ENCODE measurements around the gene VPS37C. TPM values are rescaled to one million over a fixed set of nuclear protein-coding genes. Genes with fewer than 3 reads are reported as not detected.
A peak's percentile ranks its signal among the peaks of the same experiment; 100 is the strongest.

VPS37C gene
- total RNA-seq, 2 experiments from 2014 or later: 5.5 to 5.8 TPM

- no peak for DNase-seq
- H3K4me3 Mint-ChIP-seq: no peak overlapping the region
- ChIA-PET CTCF (interaction anchor here (0.7 to 1.4 kb wide), 2 partner anchors 9 to 13 kb away, joined by 3 to 4 read pairs; no protein-coding TSS in a partner anchor), POLR2A (no interaction called here)
- H3K27ac Mint-ChIP-seq: no peak overlapping the region
- H3K27me3 Mint-ChIP-seq: no peaks in the 10 kb centered on the region
- H3K9me3 Mint-ChIP-seq: no peaks in the 10 kb centered on the region
- peaks cover 86% of the 10 kb centered on the region for H3K36me3 Mint-ChIP-seq (ENCODE audit: low read depth)
- peaks cover 59% of the 10 kb centered on the region for H3K4me1 Mint-ChIP-seq
These were observed 39.3 kb downstream of the VPS37C start for GRCh38 chr11:61121917-61122316.

DNA sequence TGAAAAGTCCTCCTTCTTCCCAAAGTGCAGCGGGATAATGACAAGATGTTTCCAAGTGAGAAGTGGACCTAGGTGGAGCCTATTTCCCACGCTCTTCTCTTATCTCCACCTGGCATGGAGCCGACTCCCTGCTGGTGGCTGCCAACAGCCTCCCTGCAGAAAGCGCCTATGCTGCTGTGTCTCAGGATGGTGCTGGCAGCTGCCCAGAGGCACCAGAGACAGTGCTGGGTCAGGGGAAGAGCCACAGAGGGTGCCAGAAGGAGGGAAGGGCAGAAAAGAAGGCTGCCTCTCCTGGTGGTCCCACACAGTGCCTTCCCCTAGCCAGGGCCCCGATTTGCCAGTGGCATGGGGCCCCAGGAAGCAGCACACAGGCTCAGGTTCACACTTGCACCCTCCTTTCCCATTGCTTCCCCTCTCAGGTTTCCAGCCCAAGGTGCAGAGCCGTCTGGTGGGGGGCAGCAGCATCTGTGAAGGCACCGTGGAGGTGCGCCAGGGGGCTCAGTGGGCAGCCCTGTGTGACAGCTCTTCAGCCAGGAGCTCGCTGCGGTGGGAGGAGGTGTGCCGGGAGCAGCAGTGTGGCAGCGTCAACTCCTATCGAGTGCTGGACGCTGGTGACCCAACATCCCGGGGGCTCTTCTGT lies 39.9 kb downstream of the VPS37C start:
- ChIA-PET CTCF (interaction anchor here (0.7 to 0.9 kb wide), 2 partner anchors 10 to 13 kb away, joined by 3 read pairs; no protein-coding TSS in a partner anchor), POLR2A (no interaction called here)
- Mint-ChIP-seq H3K9me3 (no peaks in the 10 kb centered on the region), H3K4me3 (no peak overlapping the region), H3K36me3 (ENCODE audit: low read depth) (peaks cover 86% of the 10 kb centered on the region), H3K27ac (peak overlapping the region; percentile 87), H3K4me1 (peaks cover 63% of the 10 kb centered on the region), H3K27me3 (no peaks in the 10 kb centered on the region)
- DNase-seq: no peak

GRCh38 chr11:61120706-61121191 lies 40.5 kb downstream of the VPS37C start:
- POLR2A ChIA-PET: no interaction called here
- Mint-ChIP-seq H3K27ac (peak overlapping the region; percentile 87), H3K4me3 (peak overlapping the region; percentile 36), H3K9me3 (no peaks in the 10 kb centered on the region), H3K4me1 (peaks cover 64% of the 10 kb centered on the region), H3K27me3 (no peaks in the 10 kb centered on the region), H3K36me3 (ENCODE audit: low read depth) (peaks cover 86% of the 10 kb centered on the region)
- peak; percentile 78 for DNase-seq
- CTCF ChIA-PET: interaction anchor here (0.5 to 6.4 kb wide), 5 partner anchors 9 to 80 kb away, joined by 3 to 25 read pairs (median 3); no protein-coding TSS in a partner anchor

DNA sequence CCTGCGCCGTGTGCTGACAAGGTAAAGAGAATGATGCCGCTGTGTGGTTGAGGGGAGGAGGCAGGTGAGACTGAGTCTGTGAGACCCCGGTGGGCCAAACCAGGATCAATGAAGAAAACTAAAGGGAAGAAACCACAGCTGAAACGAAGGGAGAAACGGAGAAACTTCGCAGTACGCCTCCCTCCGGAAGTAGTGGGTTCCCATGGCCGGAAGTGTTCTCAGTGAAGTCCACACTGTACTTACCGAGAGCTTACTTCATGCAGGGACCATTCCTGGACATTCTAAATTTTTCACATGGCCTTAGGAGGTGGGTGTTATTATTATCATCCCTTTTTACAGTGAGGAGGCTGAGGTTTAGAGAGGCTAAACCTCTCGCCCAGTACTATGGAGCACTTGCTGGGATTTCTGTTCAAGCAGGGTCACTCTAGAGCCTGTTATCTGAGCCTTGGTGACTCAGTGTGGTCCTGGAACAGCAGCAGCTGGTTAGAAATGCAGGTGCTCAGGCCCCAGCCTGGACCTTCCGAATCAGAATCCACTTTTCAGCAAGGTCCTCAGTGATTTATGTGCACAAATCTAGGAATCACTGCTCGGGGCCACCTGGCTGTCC lies 41.0 kb downstream of the VPS37C start:
- no peaks in the 10 kb centered on the region for H3K27me3 Mint-ChIP-seq
- peaks cover 89% of the 10 kb centered on the region for H3K36me3 Mint-ChIP-seq (ENCODE audit: low read depth)
- peak overlapping the region; percentile 58 for H3K4me3 Mint-ChIP-seq
- peaks cover 69% of the 10 kb centered on the region for H3K4me1 Mint-ChIP-seq
- DNase-seq: no peak
- peak overlapping the region; percentile 87 for H3K27ac Mint-ChIP-seq
- CTCF ChIA-PET: interaction anchor here (0.5 to 6.4 kb wide), 6 partner anchors 9 to 79 kb away, joined by 3 to 25 read pairs (median 3); no protein-coding TSS in a partner anchor
- POLR2A ChIA-PET: no interaction called here
- no peaks in the 10 kb centered on the region for H3K9me3 Mint-ChIP-seq

DNA sequence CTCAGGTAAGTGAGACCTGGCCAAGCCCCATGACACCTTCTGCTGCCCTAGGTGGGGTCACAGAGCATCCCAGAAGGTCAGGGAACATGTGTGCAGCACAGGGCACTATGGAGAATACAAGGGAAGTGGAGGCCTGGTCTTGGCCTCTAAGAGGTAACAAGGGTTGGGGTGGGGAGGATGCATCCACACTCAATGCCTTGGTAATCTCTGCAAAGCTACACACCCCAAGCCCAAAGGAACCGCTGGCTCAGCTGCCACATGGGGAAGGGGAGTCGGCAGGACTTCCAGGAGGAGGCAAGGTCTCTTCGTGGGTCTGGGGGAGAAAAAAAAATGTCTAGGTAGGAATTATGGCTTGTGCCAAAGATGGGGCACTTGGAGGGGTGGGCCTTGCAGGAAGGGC lies 41.7 kb downstream of the VPS37C start:
- H3K36me3 Mint-ChIP-seq (ENCODE audit: low read depth): peaks cover 90% of the 10 kb centered on the region
- POLR2A ChIA-PET: no interaction called here
- no peaks in the 10 kb centered on the region for H3K9me3 Mint-ChIP-seq
- H3K4me3 Mint-ChIP-seq: peak overlapping the region; percentile 58
- no peak for DNase-seq
- peak overlapping the region; percentile 87 for H3K27ac Mint-ChIP-seq
- CTCF ChIA-PET: interaction anchor here (1.0 to 6.4 kb wide), 4 partner anchors 9 to 79 kb away, joined by 3 to 25 read pairs (median 4); no protein-coding TSS in a partner anchor
- H3K4me1 Mint-ChIP-seq: peaks cover 76% of the 10 kb centered on the region
- H3K27me3 Mint-ChIP-seq: no peaks in the 10 kb centered on the region

- no peak for DNase-seq
- peak overlapping the region; percentile 78 for H3K27ac Mint-ChIP-seq
- peaks cover 80% of the 10 kb centered on the region for H3K4me1 Mint-ChIP-seq
- H3K27me3 Mint-ChIP-seq: no peaks in the 10 kb centered on the region
- H3K36me3 Mint-ChIP-seq (ENCODE audit: low read depth): peaks cover 89% of the 10 kb centered on the region
- ChIA-PET CTCF (interaction anchor here (1.0 to 6.4 kb wide), 4 partner anchors 9 to 14 kb away, joined by 3 to 25 read pairs (median 4); no protein-coding TSS in a partner anchor), POLR2A (interaction anchor here (0.6 to 1.2 kb wide), 2 partner anchors 139 to 145 kb away, joined by 4 to 5 read pairs; no protein-coding TSS in a partner anchor)
- H3K4me3 Mint-ChIP-seq: no peak overlapping the region
- H3K9me3 Mint-ChIP-seq: no peaks in the 10 kb centered on the region
These were observed 42.2 kb downstream of the VPS37C start for GRCh38 chr11:61119055-61119454.

DNA sequence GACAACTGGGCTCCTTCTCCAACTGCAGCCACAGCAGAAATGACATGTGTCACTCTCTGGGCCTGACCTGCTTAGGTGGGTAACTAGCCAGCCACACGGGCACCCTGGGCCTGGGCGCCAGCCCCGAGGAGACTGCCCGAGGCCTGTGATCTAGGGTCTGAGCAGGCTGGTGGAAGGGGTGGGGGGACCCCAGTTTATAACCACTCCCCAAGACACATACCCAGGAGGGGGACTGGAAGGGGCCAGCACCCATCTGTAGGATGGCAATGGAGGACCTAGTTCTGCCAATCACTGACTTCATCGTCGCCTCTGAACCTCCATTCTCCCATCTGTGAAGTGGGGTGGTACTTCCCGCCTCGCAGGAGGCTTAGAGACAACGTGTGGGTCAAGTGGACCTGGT lies 42.8 kb downstream of the VPS37C start:
- peaks cover 84% of the 10 kb centered on the region for H3K4me1 Mint-ChIP-seq
- H3K4me3 Mint-ChIP-seq: no peak overlapping the region

DNA sequence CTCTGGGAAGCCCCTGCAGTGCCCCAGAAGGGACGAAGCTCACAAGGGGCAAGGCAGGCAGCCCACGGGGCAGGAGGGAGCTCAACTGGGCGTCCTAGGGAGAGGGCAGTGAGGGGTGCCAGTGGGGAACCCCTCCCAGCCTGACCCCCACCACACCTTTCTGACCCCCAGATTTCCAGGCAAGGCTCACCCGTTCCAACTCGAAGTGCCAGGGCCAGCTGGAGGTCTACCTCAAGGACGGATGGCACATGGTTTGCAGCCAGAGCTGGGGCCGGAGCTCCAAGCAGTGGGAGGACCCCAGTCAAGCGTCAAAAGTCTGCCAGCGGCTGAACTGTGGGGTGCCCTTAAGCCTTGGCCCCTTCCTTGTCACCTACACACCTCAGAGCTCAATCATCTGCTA lies 43.2 kb downstream of the VPS37C start:
- CTCF ChIA-PET: interaction anchor here (0.8 to 6.4 kb wide), 4 partner anchors 11 to 78 kb away, joined by 4 to 25 read pairs (median 4); no protein-coding TSS in a partner anchor
- peaks cover 85% of the 10 kb centered on the region for H3K4me1 Mint-ChIP-seq
- POLR2A ChIA-PET: interaction anchor here (1.2 kb wide), 1 partner anchor 144 kb away, joined by 4 read pairs; no protein-coding TSS in a partner anchor
- no peak overlapping the region for H3K4me3 Mint-ChIP-seq
- H3K27me3 Mint-ChIP-seq: no peaks in the 10 kb centered on the region
- H3K36me3 Mint-ChIP-seq (ENCODE audit: low read depth): peaks cover 88% of the 10 kb centered on the region
- no peaks in the 10 kb centered on the region for H3K9me3 Mint-ChIP-seq
- DNase-seq: no peak
- no peak overlapping the region for H3K27ac Mint-ChIP-seq

More for the DNA sequence above, 42.8 kb downstream of the VPS37C start:
- ChIA-PET POLR2A (interaction anchor here (0.6 to 1.2 kb wide), 2 partner anchors 138 to 144 kb away, joined by 4 to 5 read pairs; no protein-coding TSS in a partner anchor), CTCF (interaction anchor here (0.8 to 6.4 kb wide), 4 partner anchors 11 to 79 kb away, joined by 4 to 25 read pairs (median 4); no protein-coding TSS in a partner anchor)
- H3K36me3 Mint-ChIP-seq (ENCODE audit: low read depth): peaks cover 89% of the 10 kb centered on the region
- no peaks in the 10 kb centered on the region for H3K9me3 Mint-ChIP-seq
- DNase-seq: no peak
- H3K27me3 Mint-ChIP-seq: no peaks in the 10 kb centered on the region
- H3K27ac Mint-ChIP-seq: peak overlapping the region; percentile 78

DNA sequence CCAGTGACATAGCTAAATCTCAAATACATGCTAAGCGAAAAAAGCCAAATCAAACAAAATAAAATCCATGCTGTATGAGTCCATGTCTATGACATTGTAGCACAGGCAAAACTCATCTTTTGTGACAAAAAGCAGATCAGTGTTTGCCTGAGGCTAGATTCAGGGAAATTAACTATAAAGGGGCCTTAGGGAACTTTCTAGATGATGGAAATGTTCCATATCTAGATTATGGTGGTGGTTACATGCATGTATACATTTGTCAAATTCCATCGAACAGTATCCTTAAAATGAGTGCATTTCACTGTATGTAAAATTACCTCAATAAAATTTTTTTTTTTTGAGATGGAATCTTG lies 44.1 kb downstream of the VPS37C start:
- Mint-ChIP-seq H3K27ac (peak overlapping the region; percentile 78), H3K27me3 (no peaks in the 10 kb centered on the region), H3K36me3 (ENCODE audit: low read depth) (peaks cover 88% of the 10 kb centered on the region), H3K4me1 (peaks cover 87% of the 10 kb centered on the region), H3K9me3 (no peaks in the 10 kb centered on the region), H3K4me3 (no peak overlapping the region)
- no peak for DNase-seq
- POLR2A ChIA-PET: no interaction called here
- CTCF ChIA-PET: interaction anchor here (1.0 to 6.4 kb wide), 2 partner anchors 13 to 26 kb away, joined by 3 to 25 read pairs; no protein-coding TSS in a partner anchor

DNA sequence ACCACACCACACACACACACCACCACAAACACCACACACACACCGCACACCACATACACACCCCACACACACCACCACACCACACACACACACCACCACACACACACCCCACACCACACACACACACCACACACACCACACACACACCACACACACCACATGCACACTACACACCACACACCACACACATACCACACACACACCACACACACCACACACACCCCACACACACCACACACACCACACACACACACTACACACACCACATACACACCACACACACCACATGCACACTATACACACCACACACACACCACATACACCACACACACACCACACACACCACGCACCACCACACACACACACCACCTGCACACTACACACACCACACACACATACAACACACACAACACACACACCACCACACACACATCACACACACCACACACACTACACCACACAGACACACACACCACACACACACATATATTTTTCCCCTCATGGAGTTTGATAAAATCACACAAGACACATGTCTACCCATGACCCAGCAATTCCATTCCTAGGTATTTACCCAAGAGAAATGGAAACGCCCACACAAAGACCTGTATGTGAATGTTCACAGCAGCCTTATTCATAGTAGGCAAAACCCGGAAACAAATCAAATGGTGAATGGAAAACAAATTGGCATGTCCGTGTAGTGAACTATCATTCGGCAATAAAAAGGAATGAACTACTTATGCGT lies 44.6 kb downstream of the VPS37C start:
- peaks cover 89% of the 10 kb centered on the region for H3K36me3 Mint-ChIP-seq (ENCODE audit: low read depth)
- DNase-seq: no peak
- POLR2A ChIA-PET: no interaction called here
- CTCF ChIA-PET: interaction anchor here (0.9 to 6.4 kb wide), 5 partner anchors 10 to 70 kb away, joined by 3 to 25 read pairs (median 4); no protein-coding TSS in a partner anchor
- H3K27ac Mint-ChIP-seq: peak overlapping the region; percentile 78
- no peaks in the 10 kb centered on the region for H3K9me3 Mint-ChIP-seq
- peak overlapping the region; percentile 40 for H3K4me3 Mint-ChIP-seq
- peaks cover 88% of the 10 kb centered on the region for H3K4me1 Mint-ChIP-seq
- no peaks in the 10 kb centered on the region for H3K27me3 Mint-ChIP-seq

GRCh38 chr11:61115498-61116224 lies 45.6 kb downstream of the VPS37C start:
- POLR2A ChIA-PET: no interaction called here
- no peak for DNase-seq
- peak overlapping the region; percentile 3 for H3K27ac Mint-ChIP-seq
- no peak overlapping the region for H3K4me3 Mint-ChIP-seq
- CTCF ChIA-PET: interaction anchor here (0.9 to 6.4 kb wide), 6 partner anchors 9 to 146 kb away, joined by 3 to 25 read pairs (median 4); no protein-coding TSS in a partner anchor
- no peaks in the 10 kb centered on the region for H3K27me3 Mint-ChIP-seq
- peaks cover 91% of the 10 kb centered on the region for H3K4me1 Mint-ChIP-seq
- no peaks in the 10 kb centered on the region for H3K9me3 Mint-ChIP-seq
- peaks cover 88% of the 10 kb centered on the region for H3K36me3 Mint-ChIP-seq (ENCODE audit: low read depth)

DNA sequence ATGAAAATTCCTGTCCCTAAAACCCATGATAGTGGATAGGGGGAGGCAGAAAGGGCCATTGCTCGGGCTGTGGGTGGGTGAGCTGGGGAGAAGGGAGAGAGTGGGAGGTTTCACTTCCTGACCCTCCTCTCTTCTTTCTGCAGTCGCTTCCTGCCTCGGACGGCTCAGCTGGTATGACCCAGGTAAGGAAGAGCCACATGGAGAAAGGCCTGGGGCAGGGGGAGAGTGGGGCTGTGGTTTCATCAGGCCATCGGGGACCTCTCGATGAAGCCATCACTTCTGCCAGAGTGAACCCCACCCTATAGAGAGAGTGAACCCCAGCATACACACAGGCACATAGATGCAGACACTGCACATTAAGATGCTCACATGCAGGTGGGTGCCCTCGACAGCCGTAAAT lies 46.3 kb downstream of the VPS37C start:
- H3K36me3 Mint-ChIP-seq (ENCODE audit: low read depth): peaks cover 88% of the 10 kb centered on the region
- no peaks in the 10 kb centered on the region for H3K9me3 Mint-ChIP-seq
- H3K27ac Mint-ChIP-seq: peak overlapping the region; percentile 72
- ChIA-PET CTCF (interaction anchor here (0.6 to 6.4 kb wide), 6 partner anchors 8 to 145 kb away, joined by 3 to 25 read pairs (median 4); no protein-coding TSS in a partner anchor), POLR2A (no interaction called here)
- DNase-seq: no peak
- peaks cover 91% of the 10 kb centered on the region for H3K4me1 Mint-ChIP-seq
- no peaks in the 10 kb centered on the region for H3K27me3 Mint-ChIP-seq
- peak overlapping the region; percentile 35 for H3K4me3 Mint-ChIP-seq

Measured in activated CD4-positive, alpha-beta T cell treated with anti-CD3 and anti-CD28 coated beads, Interleukin-2, amount 10 ng/mL, durations not matched to agents 7 days and 5 days (primary cell).